ENCODE results near the gene SERINC5. TPM values are rescaled to one million over a fixed set of nuclear protein-coding genes. Genes with fewer than 3 reads are reported as not detected.

SERINC5 gene
- polyA plus RNA-seq, 1 of the 3 experiments (the other 2 are of a cell fraction) = 4.5 TPM

GRCh38 chr5:80122579-80122978, 133.3 kb downstream of the SERINC5 start:
- no peaks in the 10 kb centered on the region for H3K9me2 ChIP-seq
- H3F3A ChIP-seq (replicated peaks; ENCODE audit: insufficient read depth) = peaks cover 4% of the 10 kb centered on the region
- no peak for TF ChIP-seq TCF12 (IDR thresholded peaks at IDR 0.05)
- no peak for TF ChIP-seq MAX (IDR thresholded peaks at IDR 0.05; ENCODE audit: low read depth)
- TF ChIP-seq FOSL2 (IDR thresholded peaks at IDR 0.05; ENCODE audit: borderline replicate concordance, low read depth) = no peak
- TF ChIP-seq GATA2 (CRISPR knock-in tag; IDR thresholded peaks at IDR 0.05) = no peak
- no peak for TF ChIP-seq EZH2phosphoT487 (IDR thresholded peaks at IDR 0.05; ENCODE audit: borderline replicate concordance, low read depth)
- H3K9ac ChIP-seq = no peak overlapping the region
- DNase-seq = no peak
- no peaks in the 10 kb centered on the region; a peak in 1 of 4 replicates for H3K4me1 ChIP-seq (ENCODE audit: control insufficient read depth in 1 of 2, insufficient read depth in 2 of 2, low read depth in 1 of 2, low read length in 1 of 2)
- ChIA-PET CTCF (interaction anchor here (0.6 to 1.3 kb wide), 2 partner anchors 34 to 144 kb away, joined by 3 read pairs; no protein-coding TSS in a partner anchor), POLR2A (no interaction called here)
- no peak overlapping the region for H3K4me2 ChIP-seq
- no peak overlapping the region for H3K27ac ChIP-seq (ENCODE audit: low read depth in 2 of 2, low read length in 1 of 2)
- no peak overlapping the region for H3K4me3 ChIP-seq (ENCODE audit: low read depth in 2 of 2, low read length in 1 of 2)
- WGBS (ENCODE audit: low lambda C conversion rate) = 42% methylated on average over 2 of the region's 2 CpGs
- no peaks in the 10 kb centered on the region for H4K20me1 ChIP-seq (ENCODE audit: insufficient read depth)
- no peaks in the 10 kb centered on the region for H3K36me3 ChIP-seq (replicated peaks in 1 of 2; ENCODE audit: control insufficient read depth in 1 of 2, insufficient read depth in 2 of 2, low read length in 1 of 2)
- H3K79me2 ChIP-seq (ENCODE audit: insufficient read depth) = no peaks in the 10 kb centered on the region
- no peaks in the 10 kb centered on the region for H3K27me3 ChIP-seq (ENCODE audit: insufficient read depth)
- H3K9me3 ChIP-seq = no peaks in the 10 kb centered on the region; the same call in 1 of the 2 replicates
- no peak overlapping the region for H2AFZ ChIP-seq (ENCODE audit: low read depth)

- no peaks in the 10 kb centered on the region for H3K79me2 ChIP-seq (ENCODE audit: insufficient read depth)
- TF ChIP-seq POLR2AphosphoS5 (IDR thresholded peaks at IDR 0.05; ENCODE audit: low read depth, low read length) (no peak), PBX3 (IDR thresholded peaks at IDR 0.05) (no peak), EZH2phosphoT487 (IDR thresholded peaks at IDR 0.05; ENCODE audit: borderline replicate concordance, low read depth) (no peak), SMC3 (IDR thresholded peaks at IDR 0.05; ENCODE audit: low read depth, low read length) (no peak), REST (IDR thresholded peaks at IDR 0.05; ENCODE audit: low read depth, low read length) (no peak), USF1 (IDR thresholded peaks at IDR 0.05; ENCODE audit: borderline replicate concordance, low read depth) (no peak), MEF2A (IDR thresholded peaks at IDR 0.05; ENCODE audit: borderline replicate concordance, low read depth) (no peak), RAD21 (IDR thresholded peaks at IDR 0.05; ENCODE audit: low read length) (no peak), USF2 (IDR thresholded peaks at IDR 0.05; ENCODE audit: borderline replicate concordance, low read depth, low read length) (no peak)
- ChIA-PET POLR2A (no interaction called here), CTCF (interaction anchor here (0.9 to 1.9 kb wide), 2 partner anchors 36 to 86 kb away, joined by 3 to 7 read pairs; no protein-coding TSS in a partner anchor)
- WGBS (ENCODE audit: low lambda C conversion rate) = 74% methylated on average over 2 of the region's 2 CpGs
- no peak overlapping the region for H2AFZ ChIP-seq (ENCODE audit: low read depth)
- H3K36me3 ChIP-seq (replicated peaks in 1 of 2; ENCODE audit: control insufficient read depth in 1 of 2, insufficient read depth in 2 of 2, low read length in 1 of 2) = no peaks in the 10 kb centered on the region
- H3K4me1 ChIP-seq (ENCODE audit: control insufficient read depth in 1 of 2, insufficient read depth in 2 of 2, low read depth in 1 of 2, low read length in 1 of 2) = no peaks in the 10 kb centered on the region; a peak in 1 of 4 replicates
- no peak overlapping the region for H3K4me2 ChIP-seq
- no peaks in the 10 kb centered on the region for H3K9me3 ChIP-seq
- H3F3A ChIP-seq (replicated peaks; ENCODE audit: insufficient read depth) = no peaks in the 10 kb centered on the region
- no peak overlapping the region for H3K27ac ChIP-seq (ENCODE audit: low read depth in 2 of 2, low read length in 1 of 2)
- H3K9me2 ChIP-seq = no peaks in the 10 kb centered on the region
- no peak overlapping the region for H3K9ac ChIP-seq
- DNase-seq = no peak
- H4K20me1 ChIP-seq (ENCODE audit: insufficient read depth) = no peaks in the 10 kb centered on the region
- no peak overlapping the region for H3K4me3 ChIP-seq (ENCODE audit: low read depth in 2 of 2, low read length in 1 of 2)
- no peaks in the 10 kb centered on the region for H3K27me3 ChIP-seq (ENCODE audit: insufficient read depth)
Observed at GRCh38 chr5:80119372-80119771, 136.5 kb downstream of the SERINC5 start.
